Mucosa of rectum (tissue), 2 donors: ENCODE data around the gene B4GALNT4.

Experiments used
- H3K27ac ChIP-seq, 2 donors: one replicate each; pipeline ENCODE4 v1.7.0; 2013; ENCODE audit warnings: inconsistent platforms in 2 of 2, low read depth in 2 of 2, low read length in 2 of 2
- H3K27me3 ChIP-seq, 2 donors: one replicate each; pipeline ENCODE4 v1.7.0; 2013; ENCODE audit warnings: low read length in 2 of 2; ENCODE audit not compliant: control insufficient read depth in 2 of 2, insufficient read depth in 2 of 2
- H3K36me3 ChIP-seq, 2 donors: one replicate each; pipeline ENCODE4 v1.7.0; 2013; ENCODE audit warnings: low read length in 2 of 2; ENCODE audit not compliant: control insufficient read depth in 2 of 2, insufficient read depth in 2 of 2
- H3K4me1 ChIP-seq, 2 donors: one replicate each; pipeline ENCODE4 v1.7.0; 2013; ENCODE audit warnings: low read length in 2 of 2, mild to moderate bottlenecking in 1 of 2; ENCODE audit not compliant: control insufficient read depth in 2 of 2, insufficient read depth in 2 of 2
- H3K4me3 ChIP-seq, 2 donors: one replicate each; pipeline ENCODE4 v1.7.0; 2013; ENCODE audit warnings: low read length in 2 of 2
- H3K9ac ChIP-seq, 2 donors: one replicate each; pipeline ENCODE4 v1.7.0; 2013; ENCODE audit warnings: low read length in 2 of 2, low read depth in 1 of 2, mild to moderate bottlenecking in 1 of 2
- H3K9me3 ChIP-seq, 2 donors: one replicate each; pipeline ENCODE4 v1.7.0; 2013; ENCODE audit warnings: low read length in 2 of 2; ENCODE audit not compliant: control insufficient read depth in 2 of 2
- donor health status: healthy.
- donor health status: Normal muscosa, but diverticular disease.

B4GALNT4 gene

DNA sequence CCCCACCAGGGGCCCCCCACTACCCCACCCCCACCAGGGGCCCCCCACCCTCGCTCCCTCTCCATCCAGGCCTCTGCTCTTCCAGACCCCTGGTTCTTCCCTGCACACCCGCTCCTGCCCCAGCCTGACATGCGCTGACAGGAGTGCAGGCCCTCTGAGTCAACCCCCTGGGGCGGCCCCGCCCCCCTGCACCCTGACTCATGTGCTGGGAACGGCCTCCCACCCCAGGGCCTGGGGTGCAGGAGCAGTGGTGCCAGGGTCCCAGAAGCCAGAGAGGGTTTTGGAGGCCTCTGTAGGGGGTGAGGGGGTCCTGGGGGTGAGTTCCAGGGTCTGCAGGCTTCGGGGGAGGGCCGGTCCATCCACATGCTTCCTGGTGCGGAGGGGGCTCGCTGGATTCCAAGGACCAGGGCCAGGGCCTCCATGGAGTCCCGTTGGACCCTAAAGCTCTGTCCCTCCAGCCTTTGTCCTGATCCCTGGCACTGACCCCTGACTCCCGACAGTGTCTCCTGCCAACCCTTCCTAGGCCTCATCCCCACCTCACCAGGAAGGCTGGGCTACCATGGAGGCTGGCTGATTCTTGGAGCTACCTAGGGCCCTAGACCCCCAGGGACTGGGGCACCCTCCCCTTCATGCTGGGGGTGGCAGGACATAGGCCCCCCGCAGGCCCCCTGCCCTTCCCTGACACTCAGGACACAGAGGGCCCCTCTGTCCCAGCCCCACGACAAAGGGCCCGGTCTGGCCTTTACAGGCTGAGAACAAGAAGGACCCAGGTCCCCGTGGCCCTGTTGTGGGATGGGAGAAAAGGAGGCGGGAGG is 24.1 kb downstream of the B4GALNT4 start:
- H3K9me3 ChIP-seq, result no peaks in the 10 kb centered on the region
- H3K4me3 ChIP-seq, result peak overlapping the region; percentile 77 to 83
- peaks cover 8 to 14% of the 10 kb centered on the region in 2 donors for H3K4me1 ChIP-seq
- H3K9ac ChIP-seq, result peak overlapping the region; percentile 32 to 96
- peaks cover 0 to 7% of the 10 kb centered on the region in 2 donors for H3K36me3 ChIP-seq
- peak overlapping the region; percentile 88 to 93 for H3K27ac ChIP-seq
- H3K27me3 ChIP-seq, result no peaks in the 10 kb centered on the region

- peaks cover 0 to 11% of the 10 kb centered on the region in 2 donors for H3K36me3 ChIP-seq
- H3K4me1 ChIP-seq, result peaks cover 8 to 14% of the 10 kb centered on the region in 2 donors
- H3K4me3 ChIP-seq, result peak within 1 kb of the TSS; percentile 77 to 83
- peak within 1 kb of the TSS; percentile 88 to 93 for H3K27ac ChIP-seq
- no peaks in the 10 kb centered on the region for H3K9me3 ChIP-seq
- H3K9ac ChIP-seq, result peak within 1 kb of the TSS; percentile 83 to 96
- no peaks in the 10 kb centered on the region for H3K27me3 ChIP-seq
Observed at GRCh38 chr11:394034-394857, 24.9 kb downstream of the B4GALNT4 start, which contains the start of gene PKP3. TSS of gene PKP3 (plus strand) at chr11:394209. CDS start at chr11:394293, 84 bp downstream.

GRCh38 chr11:394858-395655 is 25.8 kb downstream of the B4GALNT4 start:
- Histone ChIP-seq H3K9ac (peak overlapping the region; percentile 83 to 96), H3K9me3 (no peaks in the 10 kb centered on the region), H3K4me1 (peaks cover 8 to 14% of the 10 kb centered on the region in 2 donors), H3K4me3 (peak overlapping the region; percentile 77 to 83), H3K27me3 (no peaks in the 10 kb centered on the region), H3K36me3 (peaks cover 0 to 11% of the 10 kb centered on the region in 2 donors), H3K27ac (peak overlapping the region; percentile 88 to 93)

GRCh38 chr11:395866-396265 is 26.6 kb downstream of the B4GALNT4 start:
- Histone ChIP-seq H3K27ac (peak overlapping the region in 1 of 2 donors; percentile 93), H3K9me3 (no peaks in the 10 kb centered on the region), H3K36me3 (peaks cover 0 to 11% of the 10 kb centered on the region in 2 donors), H3K4me1 (peaks cover 8 to 14% of the 10 kb centered on the region in 2 donors), H3K4me3 (peak overlapping the region; percentile 9 to 77), H3K9ac (peak overlapping the region in 1 of 2 donors; percentile 96), H3K27me3 (no peaks in the 10 kb centered on the region)

DNA sequence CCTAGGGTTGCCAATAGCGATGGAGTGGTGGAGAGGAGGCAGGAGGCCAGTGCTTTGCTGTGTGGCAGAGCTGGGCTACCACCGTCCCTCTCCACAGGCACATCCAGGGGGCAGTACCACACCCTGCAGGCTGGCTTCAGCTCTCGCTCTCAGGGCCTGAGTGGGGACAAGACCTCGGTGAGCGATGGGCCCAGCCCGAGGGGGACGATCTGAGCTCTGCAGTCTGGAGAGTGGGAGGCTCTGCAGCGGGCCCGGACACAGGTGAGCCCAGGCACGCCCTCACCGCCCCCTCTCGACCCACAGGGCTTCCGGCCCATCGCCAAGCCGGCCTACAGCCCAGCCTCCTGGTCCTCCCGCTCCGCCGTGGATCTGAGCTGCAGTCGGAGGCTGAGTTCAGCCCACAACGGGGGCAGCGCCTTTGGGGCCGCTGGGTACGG is 27.2 kb downstream of the B4GALNT4 start:
- H3K9ac ChIP-seq, result no peak overlapping the region

GRCh38 chr11:396948-397548 is 27.7 kb downstream of the B4GALNT4 start:
- Histone ChIP-seq H3K9me3 (no peaks in the 10 kb centered on the region), H3K36me3 (peaks cover 0 to 11% of the 10 kb centered on the region in 2 donors), H3K4me1 (peaks cover 8 to 14% of the 10 kb centered on the region in 2 donors), H3K4me3 (no peak overlapping the region), H3K9ac (no peak overlapping the region), H3K27ac (no peak overlapping the region), H3K27me3 (no peaks in the 10 kb centered on the region)

More for the DNA sequence above, 27.2 kb downstream of the B4GALNT4 start:
- no peaks in the 10 kb centered on the region for H3K9me3 ChIP-seq
- H3K4me1 ChIP-seq, result peaks cover 8 to 14% of the 10 kb centered on the region in 2 donors
- H3K27me3 ChIP-seq, result no peaks in the 10 kb centered on the region
- H3K36me3 ChIP-seq, result peaks cover 0 to 11% of the 10 kb centered on the region in 2 donors
- H3K27ac ChIP-seq, result no peak overlapping the region
- no peak overlapping the region for H3K4me3 ChIP-seq

DNA sequence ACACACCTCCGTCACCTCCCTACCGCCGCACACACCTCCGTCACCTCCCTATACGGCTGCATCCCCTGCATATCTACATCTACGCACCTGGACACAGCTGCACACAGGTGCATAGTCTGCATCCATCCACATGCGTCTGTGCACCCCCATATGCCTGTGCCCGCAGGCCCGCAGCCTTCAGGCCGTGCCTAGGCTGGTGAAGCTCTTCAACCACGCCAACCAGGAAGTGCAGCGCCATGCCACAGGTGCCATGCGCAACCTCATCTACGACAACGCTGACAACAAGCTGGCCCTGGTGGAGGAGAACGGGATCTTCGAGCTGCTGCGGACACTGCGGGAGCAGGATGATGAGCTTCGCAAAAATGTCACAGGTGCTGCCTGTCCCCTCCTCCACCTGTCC is 29.5 kb downstream of the B4GALNT4 start:
- H3K27ac ChIP-seq, result no peak overlapping the region
- no peaks in the 10 kb centered on the region for H3K27me3 ChIP-seq
- H3K36me3 ChIP-seq, result peaks cover 2 to 18% of the 10 kb centered on the region in 2 donors
- H3K4me1 ChIP-seq, result peaks cover 4 to 8% of the 10 kb centered on the region in 2 donors
- H3K9me3 ChIP-seq, result no peaks in the 10 kb centered on the region
- H3K9ac ChIP-seq, result no peak overlapping the region
- no peak overlapping the region for H3K4me3 ChIP-seq

- no peaks in the 10 kb centered on the region for H3K27me3 ChIP-seq
Observed at GRCh38 chr11:399731-400211, 30.5 kb downstream of the B4GALNT4 start.

GRCh38 chr11:400241-400689 is 31.0 kb downstream of the B4GALNT4 start:
- no peak overlapping the region for H3K4me3 ChIP-seq

More at GRCh38 chr11:399731-400211, 30.5 kb downstream of the B4GALNT4 start:
- Histone ChIP-seq H3K27ac (no peak overlapping the region), H3K9ac (no peak overlapping the region), H3K9me3 (no peaks in the 10 kb centered on the region), H3K36me3 (peaks cover 7 to 27% of the 10 kb centered on the region in 2 donors), H3K4me3 (no peak overlapping the region), H3K4me1 (peaks cover 3 to 7% of the 10 kb centered on the region in 2 donors)

More at GRCh38 chr11:400241-400689, 31.0 kb downstream of the B4GALNT4 start:
- Histone ChIP-seq H3K36me3 (peaks cover 7 to 30% of the 10 kb centered on the region in 2 donors), H3K27ac (no peak overlapping the region), H3K27me3 (no peaks in the 10 kb centered on the region), H3K4me1 (peaks cover under 1 to 4% of the 10 kb centered on the region in 2 donors), H3K9me3 (no peaks in the 10 kb centered on the region), H3K9ac (no peak overlapping the region)
